MM.1S (cell line): ENCODE measurements around the gene SMAD3.

ENCODE experiments used
- DNase-seq: peaks from one replicate; pipeline ENCODE4 v3.0.0-alpha.2; 2015
- H2AFZ ChIP-seq: fragments of 300-600 bp; sonication (generic); 2 replicates; pipeline ENCODE4 v1.6.0; 2016; ENCODE audit warnings: antibody characterized with exemption, low read length
- H3F3A ChIP-seq: fragments of 300-600 bp; sonication (generic); 2 replicates; pipeline ENCODE4 v1.6.1; 2016; ENCODE audit warnings: mild to moderate bottlenecking, antibody characterized with exemption, low read length, moderate library complexity, mixed read lengths; ENCODE audit not compliant: insufficient read depth
- H3K27ac ChIP-seq: fragments of 300-600 bp; sonication (generic); 2 replicates; pipeline ENCODE4 v1.5.1; 2016; ENCODE audit warnings: mild to moderate bottlenecking, low read length
- H3K27me3 ChIP-seq: fragments of 300-600 bp; sonication (generic); replicated peaks from 2 replicates; pipeline ENCODE4 v1.6.0; 2016; ENCODE audit warnings: low read length; ENCODE audit not compliant: insufficient read depth
- H3K36me3 ChIP-seq: fragments of 300-600 bp; sonication (generic); replicated peaks from 2 replicates; pipeline ENCODE4 v1.6.1; 2016; ENCODE audit warnings: mild to moderate bottlenecking, low read length, mixed read lengths; ENCODE audit not compliant: insufficient read depth
- H3K4me1 ChIP-seq: fragments of 300-600 bp; sonication (generic); 2 replicates; pipeline ENCODE4 v1.6.1; 2016; ENCODE audit warnings: low read length, mixed read lengths
- H3K4me2 ChIP-seq: fragments of 300-600 bp; sonication (generic); 2 replicates; pipeline ENCODE4 v1.6.0; 2016; ENCODE audit warnings: low read depth, low read length
- H3K4me3 ChIP-seq: fragments of 300-600 bp; sonication (generic); 2 replicates; pipeline ENCODE4 v1.5.1; 2016; ENCODE audit warnings: low read length, mixed read lengths
- H3K79me2 ChIP-seq: fragments of 300-600 bp; sonication (generic); 2 replicates; pipeline ENCODE4 v1.6.1; 2016; ENCODE audit warnings: mixed run types, low read length, mixed read lengths
- H3K9ac ChIP-seq: fragments of 300-600 bp; sonication (generic); 2 replicates; pipeline ENCODE4 v1.6.1; 2016; ENCODE audit warnings: low read length, mixed read lengths
- H3K9me2 ChIP-seq: fragments of 300-600 bp; sonication (generic); replicated peaks from 2 replicates; pipeline ENCODE4 v1.6.1; 2016; ENCODE audit warnings: mild to moderate bottlenecking, low read length, mixed read lengths; ENCODE audit not compliant: insufficient read depth
- H3K9me3 ChIP-seq: fragments of 300-600 bp; sonication (generic); replicated peaks from 2 replicates; pipeline ENCODE4 v1.6.1; 2016; ENCODE audit warnings: mild to moderate bottlenecking, low read length, mixed read lengths; ENCODE audit not compliant: insufficient read depth
- H4K20me1 ChIP-seq: fragments of 300-600 bp; sonication (generic); 2 replicates; pipeline ENCODE4 v1.6.1; 2016; ENCODE audit warnings: mild to moderate bottlenecking, low read length, moderate library complexity, mixed read lengths; ENCODE audit not compliant: insufficient read depth
- EZH2 ChIP-seq: fragments of 300-600 bp; sonication (generic); optimal IDR thresholded peaks from 2 replicates; pipeline ENCODE3; 2017; ENCODE audit warnings: low read depth, mild to moderate bottlenecking, antibody characterized with exemption, low read length, mixed read lengths
- EZH2phosphoT487 ChIP-seq: fragments of 300-600 bp; sonication (generic); IDR thresholded peaks from 2 replicates; pipeline ENCODE4 v1.6.1; 2018; ENCODE audit warnings: antibody characterized with exemption, low read length
- TF ChIP-seq, protein P1 (sequence below): fragments of 300-600 bp; sonication (generic); IDR thresholded peaks from 2 replicates; pipeline ENCODE4 v1.5.1; 2016; ENCODE audit warnings: antibody characterized with exemption, low read length, mixed read lengths

Gene SMAD3

GRCh38 chr15:67070892-67071664, 5.7 kb downstream of the SMAD3 start:
- Histone ChIP-seq H3K9me2 (no peaks in the 10 kb centered on the region), H3F3A (peaks cover 18% of the 10 kb centered on the region), H4K20me1 (no peaks in the 10 kb centered on the region), H3K4me2 (no peak overlapping the region), H3K27ac (no peak overlapping the region), H3K9ac (no peak overlapping the region), H3K79me2 (peaks cover 72% of the 10 kb centered on the region), H3K27me3 (no peaks in the 10 kb centered on the region; the same call in 1 of the 2 replicates), H3K4me3 (no peak overlapping the region), H3K9me3 (no peaks in the 10 kb centered on the region), H3K4me1 (peaks cover 44% of the 10 kb centered on the region), H3K36me3 (no peaks in the 10 kb centered on the region), H2AFZ (no peak overlapping the region)
- no peak for DNase-seq
- TF ChIP-seq EZH2phosphoT487 (no peak), EZH2 (no peak)
- TF ChIP-seq, protein P1, sequence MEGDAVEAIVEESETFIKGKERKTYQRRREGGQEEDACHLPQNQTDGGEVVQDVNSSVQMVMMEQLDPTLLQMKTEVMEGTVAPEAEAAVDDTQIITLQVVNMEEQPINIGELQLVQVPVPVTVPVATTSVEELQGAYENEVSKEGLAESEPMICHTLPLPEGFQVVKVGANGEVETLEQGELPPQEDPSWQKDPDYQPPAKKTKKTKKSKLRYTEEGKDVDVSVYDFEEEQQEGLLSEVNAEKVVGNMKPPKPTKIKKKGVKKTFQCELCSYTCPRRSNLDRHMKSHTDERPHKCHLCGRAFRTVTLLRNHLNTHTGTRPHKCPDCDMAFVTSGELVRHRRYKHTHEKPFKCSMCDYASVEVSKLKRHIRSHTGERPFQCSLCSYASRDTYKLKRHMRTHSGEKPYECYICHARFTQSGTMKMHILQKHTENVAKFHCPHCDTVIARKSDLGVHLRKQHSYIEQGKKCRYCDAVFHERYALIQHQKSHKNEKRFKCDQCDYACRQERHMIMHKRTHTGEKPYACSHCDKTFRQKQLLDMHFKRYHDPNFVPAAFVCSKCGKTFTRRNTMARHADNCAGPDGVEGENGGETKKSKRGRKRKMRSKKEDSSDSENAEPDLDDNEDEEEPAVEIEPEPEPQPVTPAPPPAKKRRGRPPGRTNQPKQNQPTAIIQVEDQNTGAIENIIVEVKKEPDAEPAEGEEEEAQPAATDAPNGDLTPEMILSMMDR = no peak

GRCh38 chr15:67072442-67072841, 7.0 kb downstream of the SMAD3 start:
- Histone ChIP-seq H3K9me2 (no peaks in the 10 kb centered on the region), H3K27me3 (no peaks in the 10 kb centered on the region; the same call in 1 of the 2 replicates), H3K9ac (no peak overlapping the region), H4K20me1 (no peaks in the 10 kb centered on the region), H2AFZ (no peak overlapping the region), H3K9me3 (no peaks in the 10 kb centered on the region), H3K79me2 (peaks cover 73% of the 10 kb centered on the region), H3K36me3 (no peaks in the 10 kb centered on the region), H3K4me1 (peaks cover 45% of the 10 kb centered on the region), H3K27ac (no peak overlapping the region), H3K4me2 (no peak overlapping the region), H3F3A (peaks cover 15% of the 10 kb centered on the region), H3K4me3 (no peak overlapping the region)
- TF ChIP-seq EZH2 = no peak
- TF ChIP-seq, protein P1 = no peak
- TF ChIP-seq EZH2phosphoT487 = no peak
- no peak for DNase-seq

GRCh38 chr15:67072958-67073357, 7.6 kb downstream of the SMAD3 start:
- H3F3A ChIP-seq = peaks cover 11% of the 10 kb centered on the region
- H4K20me1 ChIP-seq = no peaks in the 10 kb centered on the region
- H3K9me3 ChIP-seq = no peaks in the 10 kb centered on the region
- H3K4me1 ChIP-seq = peaks cover 45% of the 10 kb centered on the region
- H3K9ac ChIP-seq = no peak overlapping the region
- H3K9me2 ChIP-seq = no peaks in the 10 kb centered on the region
- no peak overlapping the region for H3K4me3 ChIP-seq
- no peak for DNase-seq
- H2AFZ ChIP-seq = no peak overlapping the region
- TF ChIP-seq EZH2phosphoT487 (no peak), EZH2 (no peak)
- TF ChIP-seq, protein P1 = no peak
- no peaks in the 10 kb centered on the region for H3K36me3 ChIP-seq
- H3K27me3 ChIP-seq = no peaks in the 10 kb centered on the region
- peaks cover 73% of the 10 kb centered on the region for H3K79me2 ChIP-seq
- H3K27ac ChIP-seq = no peak overlapping the region
- no peak overlapping the region for H3K4me2 ChIP-seq
